ENCODE data around the gene KNOP1. TPM values are rescaled to one million over a fixed set of nuclear protein-coding genes. Genes with fewer than 3 reads are reported as not detected.
"Not testable (repeated sequence)": the region's sequence is repeated elsewhere in the genome, so short reads cannot be mapped to it uniquely, and the experiment has no call there.

KNOP1 gene
- total RNA-seq, 1 experiment from 2014 or later: 19.2 TPM

DNA sequence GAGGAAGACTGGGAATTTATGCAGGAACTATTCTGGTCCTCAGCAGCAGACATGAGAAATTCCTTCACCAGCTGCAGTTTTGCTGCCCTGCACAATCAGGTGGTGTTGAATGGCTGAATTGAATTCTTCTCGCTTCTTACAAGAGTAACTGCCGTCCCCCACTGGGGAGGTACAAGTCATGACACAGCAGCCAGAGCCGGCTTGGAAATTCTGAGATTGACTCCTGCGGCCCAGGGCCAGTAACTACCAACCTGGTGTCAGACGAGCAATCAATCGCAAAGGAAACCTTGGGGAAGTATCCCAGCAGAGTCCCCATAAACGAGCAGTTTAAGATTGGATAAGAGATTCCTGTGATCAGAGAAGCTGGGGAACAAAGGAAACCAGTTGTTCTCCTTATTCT lies 30.7 kb downstream of the KNOP1 start:
- DNase-seq (ENCODE audit: low spot score): no peak

DNA sequence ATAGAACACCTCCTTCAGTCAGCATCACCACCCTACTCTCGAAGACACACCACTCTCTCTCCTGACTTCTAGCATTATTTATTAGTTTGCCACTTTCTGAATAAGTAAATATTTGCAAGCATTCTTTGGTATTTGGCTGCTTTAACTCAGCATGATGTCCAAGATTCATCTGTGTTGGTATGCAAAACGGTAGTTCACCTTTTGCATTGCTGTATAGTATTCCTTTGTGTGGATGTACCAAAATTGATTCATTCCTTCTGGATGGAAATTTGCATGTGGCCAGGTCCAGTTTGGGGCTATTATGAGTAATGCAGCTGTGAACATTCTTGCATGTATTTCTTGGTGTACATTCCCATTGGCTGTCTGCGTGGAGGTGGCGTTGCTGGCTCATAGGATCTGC lies 32.9 kb downstream of the KNOP1 start:
- DNase-seq (ENCODE audit: low spot score): no peak

DNA sequence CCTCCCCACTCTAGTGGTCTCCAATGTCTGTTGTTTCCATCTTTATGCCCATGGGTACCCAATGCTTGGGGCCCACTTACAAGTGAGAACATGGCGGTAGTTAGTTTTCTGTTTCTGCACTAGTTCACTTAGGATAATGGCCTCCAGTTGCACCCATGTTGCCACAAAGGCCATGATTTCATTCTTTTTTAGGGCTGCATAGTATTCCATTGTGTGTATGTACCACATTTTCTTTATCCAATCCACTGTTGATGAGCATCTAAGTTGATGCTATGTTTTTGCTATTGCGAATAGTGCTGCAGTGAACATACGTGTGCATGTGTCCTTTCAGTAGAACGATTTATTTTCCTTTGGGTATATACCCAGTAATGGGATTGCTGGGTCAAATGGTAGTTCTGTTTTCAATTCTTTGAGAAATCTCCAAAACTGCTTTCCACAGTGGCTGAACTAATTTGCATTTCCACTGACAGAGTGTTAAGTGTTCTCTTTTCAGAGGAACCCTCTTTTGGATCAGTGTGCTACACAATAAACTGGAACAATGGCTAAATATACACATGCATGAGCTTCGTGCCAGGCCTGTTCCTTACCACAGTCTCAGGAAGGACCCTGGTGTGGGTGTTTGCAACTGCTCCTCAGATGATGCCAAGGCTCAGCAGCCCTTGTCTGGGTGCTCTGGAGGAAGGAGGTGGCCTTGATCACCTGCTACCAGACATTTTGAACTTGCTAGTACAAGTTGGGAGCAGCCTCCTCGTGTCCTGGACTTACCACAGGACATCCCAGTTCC lies 34.4 kb downstream of the KNOP1 start:
- no peak for DNase-seq (ENCODE audit: low spot score)

DNA sequence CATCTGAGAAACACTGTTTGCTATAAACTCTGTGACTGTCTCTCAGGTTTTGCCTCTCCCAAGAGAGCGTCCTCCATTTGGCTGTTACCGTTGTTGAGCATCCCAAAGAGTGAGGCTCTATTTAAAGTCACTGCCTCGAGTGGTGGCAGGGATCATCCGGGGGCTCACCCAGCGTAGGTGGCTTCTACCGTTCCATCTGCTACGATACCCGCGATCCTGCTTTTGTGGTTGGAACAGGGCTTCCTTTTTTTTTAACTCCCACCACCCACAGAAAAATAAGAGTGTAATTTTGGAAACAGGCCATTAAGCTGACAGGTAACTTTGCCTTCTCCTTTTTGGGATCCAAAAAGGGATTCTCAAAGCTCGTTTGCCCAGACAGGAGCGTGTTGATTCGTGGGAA lies 36.4 kb downstream of the KNOP1 start:
- DNase-seq (ENCODE audit: low spot score): no peak

DNA sequence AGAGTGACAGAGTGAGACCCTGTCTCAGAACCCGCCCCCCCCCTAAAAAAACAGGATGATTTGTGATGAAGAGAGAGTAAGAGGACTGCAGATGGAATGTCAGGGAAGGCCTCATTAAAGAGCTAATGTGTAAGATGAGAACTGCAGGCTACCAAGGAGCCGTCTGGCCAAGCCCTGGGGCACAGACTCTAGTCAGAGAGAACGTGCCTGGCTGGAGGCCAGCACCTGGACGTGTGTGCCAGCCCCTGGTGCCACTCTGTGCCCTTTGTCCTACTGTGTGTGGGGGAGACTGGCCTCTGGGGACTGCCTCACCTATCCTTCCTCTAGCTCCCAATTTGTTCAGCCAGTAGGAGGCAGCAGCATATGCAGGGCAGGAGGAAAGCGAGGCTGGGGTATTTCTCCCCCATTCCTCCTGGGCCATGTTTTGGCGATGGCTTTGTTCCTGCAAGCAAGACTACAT lies 37.1 kb downstream of the KNOP1 start:
- no peak for DNase-seq (ENCODE audit: low spot score)

DNA sequence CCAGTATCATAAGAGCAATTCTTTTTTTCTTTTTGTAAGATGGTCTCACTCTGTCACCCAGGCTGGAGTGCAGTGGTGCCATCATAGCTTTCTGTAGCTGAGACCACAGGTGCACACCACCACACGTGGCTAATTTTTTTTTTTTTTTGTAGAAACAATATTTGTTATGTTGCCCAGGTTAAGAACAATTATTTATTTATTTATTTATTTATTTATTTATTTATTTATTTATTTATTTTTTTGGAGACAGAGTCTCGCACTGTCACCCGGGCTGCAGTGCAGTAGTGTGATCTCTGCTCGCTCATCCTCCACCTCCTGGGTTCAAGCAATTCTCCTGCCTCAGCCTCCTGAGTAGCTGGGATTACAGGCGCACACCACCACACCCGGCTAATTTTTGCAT lies 38.7 kb downstream of the KNOP1 start:
- DNase-seq (ENCODE audit: low spot score): not testable (repeated sequence)

DNA sequence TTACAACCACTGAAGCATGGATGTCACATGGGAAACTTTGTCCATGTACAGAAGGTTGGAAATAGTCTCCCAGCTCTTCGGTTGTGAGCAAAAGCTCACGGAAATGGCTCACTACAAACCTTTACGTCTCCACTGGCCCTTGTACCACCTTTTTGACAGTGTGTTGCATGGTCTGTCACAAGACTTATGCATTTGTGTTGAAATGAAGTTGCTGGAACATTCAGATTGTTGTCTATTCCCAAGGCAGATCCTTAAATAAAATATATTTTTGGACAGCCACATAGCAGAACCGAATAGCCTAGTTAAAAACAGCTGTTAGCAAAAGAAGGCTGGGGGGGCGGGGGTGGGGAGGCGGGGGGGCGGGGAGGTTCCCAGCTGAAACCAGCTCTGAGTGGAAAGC lies 39.2 kb downstream of the KNOP1 start:
- DNase-seq (ENCODE audit: low spot score): no peak

DNA sequence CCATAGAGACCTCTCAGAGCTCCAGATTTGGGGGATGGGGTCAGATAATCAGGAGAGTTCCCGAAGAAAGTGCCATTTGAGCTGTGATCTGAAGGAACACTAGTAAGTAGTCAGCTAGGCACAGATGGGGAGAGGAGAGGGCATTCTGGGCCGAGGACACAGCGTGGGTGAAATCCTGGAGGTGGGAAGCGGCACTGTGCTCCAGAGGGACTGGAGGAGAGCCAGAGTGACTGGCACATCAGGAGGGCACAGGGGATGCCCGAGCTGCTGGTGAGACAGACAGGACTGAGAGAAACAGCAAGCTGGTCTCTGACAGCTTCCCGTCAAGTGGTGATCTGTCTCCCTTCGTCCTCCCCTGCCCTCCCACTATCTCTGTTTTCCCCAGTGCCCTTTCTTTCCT lies 40.6 kb downstream of the KNOP1 start:
- no peak for DNase-seq (ENCODE audit: low spot score)

DNA sequence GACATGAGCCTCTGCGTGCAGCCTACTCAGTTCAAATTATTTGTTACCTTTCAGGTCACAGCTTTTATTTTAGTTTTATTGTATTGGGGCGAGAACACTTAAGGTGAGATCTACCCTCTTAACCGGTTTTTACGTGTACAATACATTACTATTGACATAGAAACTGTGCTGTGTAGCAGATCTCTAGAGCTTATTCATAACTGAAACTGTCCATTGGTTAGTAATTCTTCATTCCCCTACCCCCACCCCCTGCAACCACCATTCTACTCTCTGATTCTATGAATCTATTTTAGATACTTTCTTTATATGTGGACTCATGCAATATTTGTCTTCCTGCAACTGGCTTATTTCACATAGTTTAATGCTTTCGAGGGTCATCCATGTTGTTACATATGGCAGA lies 43.5 kb downstream of the KNOP1 start:
- no peak for DNase-seq (ENCODE audit: low spot score)

DNA sequence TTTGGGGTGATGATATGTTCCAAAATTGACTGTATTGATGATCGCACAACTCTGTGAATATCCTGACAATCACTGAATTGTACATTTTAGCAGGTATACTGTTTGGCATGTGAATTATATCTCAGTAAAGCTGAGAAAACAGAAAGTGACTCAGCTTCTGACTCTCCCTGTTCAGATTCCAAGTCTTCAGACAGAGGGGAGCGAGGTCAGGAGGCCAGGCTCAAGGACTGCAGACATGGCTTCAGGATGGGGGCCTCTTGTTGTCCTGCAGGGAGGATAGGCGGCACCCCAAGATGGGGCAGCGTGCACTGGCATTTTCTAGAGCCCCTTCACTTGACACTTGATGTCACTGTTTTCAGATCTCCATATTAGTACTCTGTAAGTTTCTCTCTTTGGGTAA lies 45.6 kb downstream of the KNOP1 start:
- no peak for DNase-seq (ENCODE audit: low spot score)

DNA sequence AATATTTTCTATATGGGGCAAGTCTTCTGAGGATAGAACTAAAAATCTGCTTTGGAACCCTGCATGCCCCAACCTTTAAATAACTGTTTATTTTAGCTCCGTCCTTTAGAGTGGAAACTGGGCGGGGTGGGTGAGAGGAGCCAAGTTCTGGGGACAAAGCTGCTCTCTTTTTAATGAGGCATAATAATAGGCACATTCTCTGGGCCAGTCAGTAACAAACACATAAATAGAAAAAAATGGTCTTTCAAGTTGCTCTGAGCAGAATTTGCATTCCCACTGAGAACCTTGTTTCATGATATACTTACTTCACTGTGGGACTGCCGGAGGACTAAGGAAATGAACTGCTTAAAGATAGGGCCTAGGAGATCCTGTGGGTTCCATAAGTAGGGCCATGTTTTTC lies 51.5 kb downstream of the KNOP1 start:
- no peak for DNase-seq (ENCODE audit: low spot score)

DNA sequence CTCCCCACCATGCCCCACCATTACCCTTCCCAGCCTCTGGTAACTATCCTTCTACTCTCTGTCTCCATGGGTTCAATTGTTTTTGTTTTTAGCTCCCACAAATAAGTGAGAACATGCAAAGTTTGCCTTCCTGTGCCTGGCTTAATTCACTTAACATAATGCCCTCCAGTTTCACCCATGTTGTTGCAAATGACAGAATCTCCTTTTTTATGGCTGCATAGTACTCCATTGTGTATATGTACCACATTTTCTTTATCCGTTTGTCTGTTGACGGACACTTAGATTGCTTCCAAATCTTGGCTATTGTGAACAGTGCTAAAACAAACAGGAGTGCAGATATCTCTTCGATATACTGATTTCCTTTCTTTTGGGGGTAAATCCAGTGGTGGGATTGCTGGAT lies 52.7 kb downstream of the KNOP1 start:
- DNase-seq (ENCODE audit: low spot score): not testable (repeated sequence)

DNA sequence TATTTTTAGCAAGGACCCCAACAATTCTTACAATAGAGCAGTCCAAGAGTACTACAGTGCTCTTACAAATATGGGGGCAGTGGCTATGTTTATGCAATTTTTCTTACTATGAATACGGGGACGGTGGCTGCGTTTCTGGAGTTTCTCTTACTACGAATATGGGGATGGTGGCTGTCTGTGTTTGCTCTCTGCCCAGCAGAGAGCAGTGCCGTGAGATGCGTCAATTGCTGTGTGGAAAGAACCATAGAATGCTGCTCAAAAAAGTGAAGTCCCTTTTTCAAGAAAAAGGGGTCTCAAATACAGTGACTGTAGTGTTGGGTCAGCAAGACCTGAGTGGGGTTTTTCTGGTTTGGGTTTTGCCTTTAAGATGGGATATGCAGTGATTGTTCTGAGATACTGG lies 53.9 kb downstream of the KNOP1 start:
- no peak for DNase-seq (ENCODE audit: low spot score)

DNA sequence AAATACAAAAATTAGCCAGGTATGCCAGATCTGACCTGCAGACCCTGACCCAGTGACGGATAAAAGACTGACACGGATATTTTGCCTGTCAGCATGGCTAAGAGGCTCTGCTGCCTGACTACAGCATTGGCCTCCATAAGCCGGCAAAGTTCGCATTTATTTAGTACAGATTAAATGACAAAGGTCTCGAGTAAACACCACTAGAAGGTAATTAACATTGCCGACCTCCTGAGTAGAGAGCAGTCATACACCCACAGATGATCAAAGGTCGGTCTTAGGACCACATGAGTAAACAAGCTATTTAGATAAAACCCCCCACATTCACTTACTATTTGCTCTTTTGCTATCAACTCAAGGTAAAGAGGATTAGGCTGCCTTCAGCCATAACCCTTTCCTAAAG lies 55.7 kb downstream of the KNOP1 start:
- DNase-seq (ENCODE audit: low spot score): no peak

DNA sequence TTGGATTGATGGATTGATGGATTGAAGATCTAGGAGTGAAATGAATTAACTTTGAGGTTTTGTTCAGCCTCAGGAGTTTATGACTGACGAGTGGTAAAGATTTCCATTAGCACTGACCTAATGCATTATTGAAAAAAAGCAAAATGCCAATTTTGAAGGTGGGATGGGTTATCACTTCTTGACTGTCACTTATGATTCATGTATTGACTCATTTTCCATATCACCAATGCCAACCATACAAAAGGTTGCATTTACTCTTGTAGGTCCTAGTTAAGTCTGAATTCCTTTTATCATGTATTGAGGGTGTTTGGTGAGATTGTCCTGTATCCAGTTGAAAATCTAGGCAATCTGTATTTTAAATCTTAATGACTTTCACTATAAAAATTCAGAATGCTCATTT lies 57.6 kb downstream of the KNOP1 start:
- DNase-seq (ENCODE audit: low spot score): no peak

DNA sequence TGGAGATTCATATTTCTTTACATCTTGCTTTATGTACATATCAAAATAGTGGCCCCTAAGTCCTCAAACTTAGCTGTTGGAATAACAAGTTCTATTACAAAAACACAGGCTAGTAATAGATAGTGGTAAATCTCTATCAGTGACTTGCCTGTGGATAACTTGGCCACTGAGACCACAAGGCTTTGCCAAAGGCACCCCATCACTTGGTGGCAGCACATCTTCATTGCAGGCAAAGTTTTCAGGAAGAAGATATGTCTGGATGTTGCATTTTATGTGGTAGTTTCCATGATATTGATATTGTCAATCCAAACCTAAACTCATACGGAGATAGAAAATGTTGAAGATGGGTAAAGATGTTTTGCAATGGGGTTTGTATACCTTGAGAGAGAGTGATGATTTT lies 58.5 kb downstream of the KNOP1 start:
- peak; percentile 25 for DNase-seq (ENCODE audit: low spot score)

DNA sequence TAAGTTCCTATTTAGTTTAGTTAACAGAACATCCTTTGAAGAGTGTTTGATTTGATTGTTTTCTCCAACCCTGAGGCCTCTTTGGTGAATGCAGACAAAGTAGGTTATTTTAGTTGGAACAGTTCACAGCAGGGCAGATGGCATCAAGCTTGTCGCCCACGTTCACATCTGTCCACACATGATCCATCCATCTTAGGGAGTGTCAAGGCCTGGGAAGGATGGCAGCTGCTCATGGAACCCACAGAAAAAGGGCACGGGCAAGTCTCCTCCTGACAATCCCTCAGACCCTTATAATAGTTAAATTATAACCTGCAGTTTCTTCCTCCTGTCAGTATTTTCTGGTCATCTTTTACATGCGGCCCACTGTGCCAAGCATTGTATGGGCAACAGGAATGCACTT lies 60.2 kb downstream of the KNOP1 start:
- DNase-seq (ENCODE audit: low spot score): no peak

DNA sequence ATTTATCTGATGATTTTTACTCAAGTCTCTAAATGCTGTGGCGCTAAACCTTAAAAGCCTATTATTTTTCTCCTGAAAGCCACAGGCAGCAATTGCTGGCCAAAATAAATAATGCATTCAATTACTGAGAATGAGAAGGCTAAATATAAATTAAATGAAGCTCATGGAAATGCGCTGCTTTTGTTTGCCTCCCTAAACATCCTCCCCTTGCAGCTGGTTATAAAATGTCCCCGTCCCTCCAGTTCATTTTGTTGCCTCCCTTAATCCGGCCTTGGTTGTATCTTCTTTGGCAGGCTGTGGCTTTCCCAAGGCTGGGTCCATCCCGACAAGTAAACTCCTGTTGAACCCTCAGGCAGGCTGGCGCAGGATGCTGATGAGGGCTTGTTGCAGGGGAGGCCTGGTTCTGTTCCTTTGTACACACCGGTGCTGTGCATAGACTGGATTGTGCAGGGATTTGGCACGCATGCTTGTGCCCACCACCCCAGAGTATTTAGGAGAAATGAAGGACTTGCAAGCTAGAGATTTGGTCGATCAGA lies 62.7 kb downstream of the KNOP1 start:
- no peak for DNase-seq (ENCODE audit: low spot score)

DNA sequence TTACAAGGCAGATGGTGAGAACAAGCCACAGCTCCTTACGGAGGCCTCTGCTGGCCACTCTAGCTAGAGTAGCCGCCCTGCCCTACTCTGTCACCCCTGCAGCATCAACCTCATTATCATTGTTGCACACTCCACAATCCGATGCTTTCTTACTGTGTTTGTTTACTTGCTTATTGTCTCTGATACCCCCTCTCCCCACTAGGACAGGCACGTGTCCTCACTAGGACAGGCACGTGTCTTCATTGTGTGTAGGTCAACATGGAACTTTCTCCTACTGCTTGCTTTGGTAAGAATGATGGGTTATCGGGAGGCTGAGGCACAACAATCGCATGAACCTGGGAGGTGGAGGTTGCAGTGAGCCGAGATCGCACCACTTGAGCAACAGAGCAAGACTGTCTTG lies 63.9 kb downstream of the KNOP1 start:
- DNase-seq (ENCODE audit: low spot score): no peak

Measured in HT-29 (cell line).